ENCODE results near the gene MICA.
A peak's percentile ranks its signal among the peaks of the same experiment; 100 is the strongest.
"Not testable (repeated sequence)": the region's sequence is repeated elsewhere in the genome, so short reads cannot be mapped to it uniquely, and the experiment has no call there.

MICA gene

GRCh38 chr6:31426395-31427354, 23.3 kb downstream of the MICA start:
- H3K4me3 ChIP-seq (replicated peaks; ENCODE audit: low read depth, low read length): no peak overlapping the region
- TF ChIP-seq, protein P1, sequence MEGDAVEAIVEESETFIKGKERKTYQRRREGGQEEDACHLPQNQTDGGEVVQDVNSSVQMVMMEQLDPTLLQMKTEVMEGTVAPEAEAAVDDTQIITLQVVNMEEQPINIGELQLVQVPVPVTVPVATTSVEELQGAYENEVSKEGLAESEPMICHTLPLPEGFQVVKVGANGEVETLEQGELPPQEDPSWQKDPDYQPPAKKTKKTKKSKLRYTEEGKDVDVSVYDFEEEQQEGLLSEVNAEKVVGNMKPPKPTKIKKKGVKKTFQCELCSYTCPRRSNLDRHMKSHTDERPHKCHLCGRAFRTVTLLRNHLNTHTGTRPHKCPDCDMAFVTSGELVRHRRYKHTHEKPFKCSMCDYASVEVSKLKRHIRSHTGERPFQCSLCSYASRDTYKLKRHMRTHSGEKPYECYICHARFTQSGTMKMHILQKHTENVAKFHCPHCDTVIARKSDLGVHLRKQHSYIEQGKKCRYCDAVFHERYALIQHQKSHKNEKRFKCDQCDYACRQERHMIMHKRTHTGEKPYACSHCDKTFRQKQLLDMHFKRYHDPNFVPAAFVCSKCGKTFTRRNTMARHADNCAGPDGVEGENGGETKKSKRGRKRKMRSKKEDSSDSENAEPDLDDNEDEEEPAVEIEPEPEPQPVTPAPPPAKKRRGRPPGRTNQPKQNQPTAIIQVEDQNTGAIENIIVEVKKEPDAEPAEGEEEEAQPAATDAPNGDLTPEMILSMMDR (IDR thresholded peaks at IDR 0.05; ENCODE audit: low read depth, low read length, missing control alignments): no peak
- no peak for DNase-seq (ENCODE audit: extremely low read depth, low read depth)

GRCh38 chr6:31430449-31430848, 27.1 kb downstream of the MICA start:
- no peak overlapping the region for H3K4me3 ChIP-seq (replicated peaks; ENCODE audit: low read depth, low read length)
- DNase-seq (ENCODE audit: extremely low read depth, low read depth): no peak
- TF ChIP-seq, protein P1 (IDR thresholded peaks at IDR 0.05; ENCODE audit: low read depth, low read length, missing control alignments): no peak

DNA sequence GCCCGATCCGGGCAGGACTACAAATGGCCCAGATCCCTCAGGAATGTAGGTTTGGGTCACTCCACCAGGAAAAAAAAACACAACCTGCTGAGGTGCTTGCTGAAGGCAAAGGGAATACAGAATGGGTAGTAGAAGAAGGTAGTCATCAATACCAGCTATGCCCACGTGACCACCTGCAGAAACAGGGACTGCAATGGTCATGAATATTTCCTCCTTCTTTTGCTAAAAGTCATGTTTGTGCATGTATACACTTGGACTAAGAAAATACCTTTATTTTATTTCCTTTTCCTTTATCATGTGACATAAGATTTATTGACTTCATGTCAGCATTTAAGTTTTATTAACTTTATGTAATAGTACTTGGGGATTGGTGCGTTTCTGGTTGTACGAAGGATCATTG, 31.7 kb downstream of the MICA start:
- DNase-seq (ENCODE audit: extremely low read depth, low read depth); H3K4me3 ChIP-seq (replicated peaks; ENCODE audit: low read depth, low read length): not testable (repeated sequence)

- no peak for DNase-seq (ENCODE audit: extremely low read depth, low read depth)
- no peak overlapping the region for H3K4me3 ChIP-seq (replicated peaks; ENCODE audit: low read depth, low read length)
- TF ChIP-seq, protein P1 (IDR thresholded peaks at IDR 0.05; ENCODE audit: low read depth, low read length, missing control alignments): no peak
Observed at GRCh38 chr6:31438222-31438621, 34.8 kb downstream of the MICA start.

GRCh38 chr6:31438677-31439076, 35.3 kb downstream of the MICA start:
- DNase-seq (ENCODE audit: extremely low read depth, low read depth): no peak
- H3K4me3 ChIP-seq (replicated peaks; ENCODE audit: low read depth, low read length): no peak overlapping the region
- TF ChIP-seq, protein P1 (IDR thresholded peaks at IDR 0.05; ENCODE audit: low read depth, low read length, missing control alignments): no peak

DNA sequence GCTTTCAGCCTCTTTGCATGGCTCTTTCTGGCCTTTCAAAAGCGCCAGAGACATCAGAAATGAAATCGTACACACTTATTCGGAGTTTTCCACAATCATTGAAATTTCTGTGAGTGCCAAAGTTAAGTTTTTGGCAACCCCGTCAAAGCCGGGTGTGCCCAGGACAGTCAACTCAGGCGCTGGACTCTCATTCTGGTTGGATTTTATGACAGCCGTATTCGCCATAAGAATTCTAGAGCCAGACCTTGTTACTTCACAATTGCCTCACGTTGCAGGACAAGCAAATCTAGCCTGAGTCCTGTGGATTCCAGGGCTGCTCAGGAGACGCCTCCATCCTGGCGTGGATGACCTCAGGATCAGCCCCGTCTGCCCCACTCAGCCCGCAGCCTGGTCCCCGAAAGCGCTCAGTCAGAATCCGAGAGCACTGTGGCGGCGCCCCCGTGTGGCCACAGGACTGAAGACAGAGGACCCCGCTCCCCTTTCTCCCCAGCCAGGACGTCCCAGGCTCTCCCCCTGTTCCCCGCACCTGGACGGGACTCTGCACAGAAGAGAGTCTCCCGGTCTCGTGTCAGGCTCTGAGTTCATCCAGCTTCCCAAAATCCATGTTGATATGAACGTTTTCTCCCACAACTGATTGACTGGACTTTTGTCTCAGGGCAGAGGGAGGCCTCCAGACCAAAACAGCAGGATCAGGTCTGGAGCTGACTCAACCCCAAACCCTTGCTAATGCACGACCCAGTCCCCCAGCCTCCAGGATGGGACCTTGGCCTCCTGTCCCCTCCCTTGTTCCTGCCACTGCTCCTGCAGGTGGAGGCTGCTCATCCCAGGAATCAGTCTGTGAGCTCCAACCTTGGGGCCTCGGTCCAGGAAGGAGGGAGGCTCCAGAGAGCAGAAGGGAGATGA, 38.2 kb downstream of the MICA start:
- DNase-seq (ENCODE audit: extremely low read depth, low read depth): no peak
- TF ChIP-seq, protein P1 (IDR thresholded peaks at IDR 0.05; ENCODE audit: low read depth, low read length, missing control alignments): peak; percentile 84
- H3K4me3 ChIP-seq (replicated peaks; ENCODE audit: low read depth, low read length): no peak overlapping the region

- no peak overlapping the region for H3K4me3 ChIP-seq (replicated peaks; ENCODE audit: low read depth, low read length)
- DNase-seq (ENCODE audit: extremely low read depth, low read depth): no peak
- TF ChIP-seq, protein P1 (IDR thresholded peaks at IDR 0.05; ENCODE audit: low read depth, low read length, missing control alignments): no peak
Observed at GRCh38 chr6:31446481-31446880, 43.1 kb downstream of the MICA start.

GRCh38 chr6:31446999-31447789, 43.8 kb downstream of the MICA start:
- H3K4me3 ChIP-seq (replicated peaks; ENCODE audit: low read depth, low read length); DNase-seq (ENCODE audit: extremely low read depth, low read depth): not testable (repeated sequence)

All from HFF-Myc (cell line).